Neural cell (in vitro differentiated cells): ENCODE data around the gene RUNX1. TPM values are rescaled to one million over a fixed set of nuclear protein-coding genes. Genes with fewer than 3 reads are reported as not detected.

Experiments
- H2AFZ ChIP-seq: fragments of 200-600, 300-800 bp; sonication (generic), shearing (Covaris generic); 2 replicates; pipeline ENCODE4 v1.6.0; 2014; ENCODE audit warnings: low read depth, mild to moderate bottlenecking, antibody characterized with exemption, low read length, moderate library complexity
- H3F3A ChIP-seq: fragments of 200-600 bp; shearing (Covaris generic); 2 replicates; pipeline ENCODE4 v1.6.1; 2016; ENCODE audit warnings: mild to moderate bottlenecking, moderate library complexity, mixed read lengths, antibody characterized with exemption, low read length; ENCODE audit not compliant: insufficient read depth, poor library complexity, severe bottlenecking
- H3K27ac ChIP-seq: fragments of 200-600, 300-800 bp; sonication (generic), shearing (Covaris generic); 2 replicates; pipeline ENCODE4 v1.5.1; 2014; ENCODE audit warnings: mild to moderate bottlenecking, low read length, moderate library complexity
- H3K27me3 ChIP-seq: fragments of 300-800, 200-600 bp; sonication (generic), shearing (Covaris generic); 2 replicates; pipeline ENCODE4 v1.6.0; 2014; ENCODE audit warnings: mild to moderate bottlenecking, low read depth, low read length, moderate library complexity; ENCODE audit not compliant: insufficient read depth
- H3K36me3 ChIP-seq: fragments of 300-800, 200-600 bp; sonication (generic), shearing (Covaris generic); 2 replicates; pipeline ENCODE4 v1.5.1; 2014; ENCODE audit warnings: mild to moderate bottlenecking, antibody characterized with exemption, low read length, moderate library complexity; ENCODE audit not compliant: insufficient read depth
- H3K4me2 ChIP-seq: fragments of 300-800, 200-600 bp; sonication (generic), shearing (Covaris generic); 2 replicates; pipeline ENCODE4 v1.6.0; 2014; ENCODE audit warnings: mild to moderate bottlenecking, low read length
- H3K4me3 ChIP-seq: fragments of 300-800, 200-600 bp; sonication (generic), shearing (Covaris generic); 2 replicates; pipeline ENCODE4 v1.5.1; 2014; ENCODE audit warnings: mild to moderate bottlenecking, low read length, moderate library complexity
- H3K79me2 ChIP-seq: fragments of 200-600 bp; shearing (Covaris generic); replicated peaks from 2 replicates; pipeline ENCODE4 v1.6.0; 2014; ENCODE audit warnings: mild to moderate bottlenecking, low read length, moderate library complexity; ENCODE audit not compliant: insufficient read depth
- H3K9ac ChIP-seq: fragments of 300-800, 200-600 bp; sonication (generic), shearing (Covaris generic); 2 replicates; pipeline ENCODE4 v1.6.1; 2016; ENCODE audit warnings: mild to moderate bottlenecking, low read length, mixed read lengths
- H3K9me2 ChIP-seq: fragments of 200-600 bp; shearing (Covaris generic); 2 replicates; pipeline ENCODE4 v1.6.1; 2016; ENCODE audit warnings: mild to moderate bottlenecking, low read length, mixed read lengths; ENCODE audit not compliant: insufficient read depth
- H3K9me3 ChIP-seq: fragments of 200-600, 300-800 bp; sonication (generic), shearing (Covaris generic); 2 replicates; pipeline ENCODE4 v1.6.1; 2016; ENCODE audit warnings: mild to moderate bottlenecking, mixed run types, low read length, moderate library complexity, mixed read lengths
- H4K20me1 ChIP-seq: fragments of 200-600 bp; shearing (Covaris generic); 2 replicates; pipeline ENCODE4 v1.6.1; 2016; ENCODE audit warnings: mild to moderate bottlenecking, mixed run types; ENCODE audit not compliant: insufficient read depth
- EP300 ChIP-seq: fragments of 450-650 bp; conservative IDR thresholded peaks from 2 replicates; pipeline ENCODE4 v1.6.1; 2014; ENCODE audit warnings: antibody characterized with exemption, mild to moderate bottlenecking, moderate library complexity; ENCODE audit not compliant: poor library complexity, severe bottlenecking
- EZH2 ChIP-seq: fragments of 200-600, 300-800 bp; shearing (Covaris generic), sonication (generic); IDR thresholded peaks from 2 replicates; pipeline ENCODE4 v1.6.1; 2014; ENCODE audit warnings: antibody characterized with exemption, low read length, borderline replicate concordance, mild to moderate bottlenecking; ENCODE audit not compliant: insufficient read depth, poor library complexity, severe bottlenecking
- MXI1 ChIP-seq: fragments of 450-650 bp; conservative IDR thresholded peaks from 2 replicates; pipeline ENCODE4 v1.6.1; 2014; ENCODE audit warnings: antibody characterized with exemption, mild to moderate bottlenecking; ENCODE audit not compliant: poor library complexity, severe bottlenecking
- POLR2AphosphoS5 ChIP-seq: IDR thresholded peaks from 2 replicates; pipeline ENCODE4 v1.6.1; 2012
- RAD21 ChIP-seq: fragments of 450-650 bp; conservative IDR thresholded peaks from 2 replicates; pipeline ENCODE4 v1.6.1; 2014; ENCODE audit warnings: antibody characterized with exemption, mild to moderate bottlenecking, moderate library complexity
- REST ChIP-seq: IDR thresholded peaks from 2 replicates; pipeline ENCODE4 v1.6.1; 2012; ENCODE audit warnings: borderline replicate concordance
- SMC3 ChIP-seq: fragments of 450-650 bp; conservative IDR thresholded peaks from 2 replicates; pipeline ENCODE4 v1.6.1; 2014; ENCODE audit warnings: antibody characterized with exemption, mild to moderate bottlenecking, moderate library complexity; ENCODE audit not compliant: poor library complexity
- TAF1 ChIP-seq: IDR thresholded peaks from 2 replicates; pipeline ENCODE4 v1.6.1; 2012; ENCODE audit warnings: low read depth
- polyA plus RNA-seq: library from polyadenylated mRNA; depleted of rRNA; stranded (reverse); fragments of >200 nt; gene quantifications from 2 replicates; pipeline ENCODE4 v1.2.3, GENCODE V29; 2014
- TF ChIP-seq, protein P1 (sequence below): fragments of 450-650 bp; IDR thresholded peaks from 2 replicates; pipeline ENCODE4 v1.5.1; 2014; ENCODE audit warnings: antibody characterized with exemption, mild to moderate bottlenecking, moderate library complexity; ENCODE audit not compliant: poor library complexity, severe bottlenecking

Gene RUNX1
- polyA plus RNA-seq, 1 donor from 2014 or later: not detected

DNA sequence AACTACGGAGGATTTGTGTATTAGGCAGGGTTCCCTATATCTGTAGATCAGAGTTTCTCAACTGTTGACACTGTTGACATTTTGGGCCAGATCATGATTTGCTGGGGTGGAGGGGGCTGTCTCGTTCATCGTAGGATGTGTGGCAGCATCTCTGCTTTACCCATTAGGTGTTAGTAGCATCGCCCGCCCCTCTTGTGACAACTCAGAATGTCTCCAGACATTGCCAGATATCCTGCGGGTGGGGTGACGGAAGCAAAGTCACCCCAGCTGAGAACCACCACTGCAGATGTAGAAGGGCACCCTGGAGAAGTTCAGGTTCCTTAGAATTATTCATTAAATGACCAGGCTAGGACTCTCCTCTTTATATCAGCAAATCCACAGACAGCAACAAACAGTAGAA, 254.4 kb downstream of the RUNX1 start:
- no peak overlapping the region for H3K4me3 ChIP-seq
- H3K27ac ChIP-seq: no peak overlapping the region
- no peaks in the 10 kb centered on the region for H3K9me2 ChIP-seq
- H3K79me2 ChIP-seq: no peaks in the 10 kb centered on the region
- H3K9me3 ChIP-seq: no peaks in the 10 kb centered on the region
- TF ChIP-seq, protein P1, sequence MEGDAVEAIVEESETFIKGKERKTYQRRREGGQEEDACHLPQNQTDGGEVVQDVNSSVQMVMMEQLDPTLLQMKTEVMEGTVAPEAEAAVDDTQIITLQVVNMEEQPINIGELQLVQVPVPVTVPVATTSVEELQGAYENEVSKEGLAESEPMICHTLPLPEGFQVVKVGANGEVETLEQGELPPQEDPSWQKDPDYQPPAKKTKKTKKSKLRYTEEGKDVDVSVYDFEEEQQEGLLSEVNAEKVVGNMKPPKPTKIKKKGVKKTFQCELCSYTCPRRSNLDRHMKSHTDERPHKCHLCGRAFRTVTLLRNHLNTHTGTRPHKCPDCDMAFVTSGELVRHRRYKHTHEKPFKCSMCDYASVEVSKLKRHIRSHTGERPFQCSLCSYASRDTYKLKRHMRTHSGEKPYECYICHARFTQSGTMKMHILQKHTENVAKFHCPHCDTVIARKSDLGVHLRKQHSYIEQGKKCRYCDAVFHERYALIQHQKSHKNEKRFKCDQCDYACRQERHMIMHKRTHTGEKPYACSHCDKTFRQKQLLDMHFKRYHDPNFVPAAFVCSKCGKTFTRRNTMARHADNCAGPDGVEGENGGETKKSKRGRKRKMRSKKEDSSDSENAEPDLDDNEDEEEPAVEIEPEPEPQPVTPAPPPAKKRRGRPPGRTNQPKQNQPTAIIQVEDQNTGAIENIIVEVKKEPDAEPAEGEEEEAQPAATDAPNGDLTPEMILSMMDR: no peak
- TF ChIP-seq EZH2 (no peak), TAF1 (no peak)
- no peak overlapping the region for H3K9ac ChIP-seq
- no peaks in the 10 kb centered on the region for H3K36me3 ChIP-seq
- H2AFZ ChIP-seq: no peak overlapping the region
- H3F3A ChIP-seq: no peaks in the 10 kb centered on the region
- H3K4me2 ChIP-seq: no peak overlapping the region
- no peaks in the 10 kb centered on the region for H3K27me3 ChIP-seq
- H4K20me1 ChIP-seq: no peaks in the 10 kb centered on the region

DNA sequence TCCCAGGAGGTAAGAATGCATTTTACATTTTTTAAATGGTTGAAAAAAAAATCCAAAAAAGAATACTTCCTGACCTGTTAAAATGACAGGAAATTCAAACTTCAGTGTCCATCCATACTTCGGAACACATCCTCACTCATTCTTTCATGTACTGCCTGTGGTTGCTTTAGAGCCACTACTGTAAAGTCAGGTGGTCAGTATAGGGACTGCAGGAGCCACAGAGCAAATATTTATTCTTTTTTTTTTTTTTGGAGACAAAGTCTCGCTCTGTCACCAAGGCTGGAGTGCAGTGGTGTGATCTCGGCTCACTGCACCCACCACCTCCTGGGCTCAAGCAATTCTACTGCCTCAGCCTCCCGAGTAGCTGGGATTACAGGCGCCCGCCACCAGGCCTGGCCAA, 255.6 kb downstream of the RUNX1 start:
- no peak overlapping the region for H2AFZ ChIP-seq
- H3K36me3 ChIP-seq: no peaks in the 10 kb centered on the region
- H3K9me2 ChIP-seq: no peaks in the 10 kb centered on the region
- no peaks in the 10 kb centered on the region for H3K9me3 ChIP-seq
- H4K20me1 ChIP-seq: no peaks in the 10 kb centered on the region
- H3K4me3 ChIP-seq: no peak overlapping the region
- H3K79me2 ChIP-seq: no peaks in the 10 kb centered on the region
- H3K27me3 ChIP-seq: no peaks in the 10 kb centered on the region
- H3F3A ChIP-seq: no peaks in the 10 kb centered on the region
- TF ChIP-seq EZH2: no peak
- no peak for TF ChIP-seq MXI1
- no peak for TF ChIP-seq SMC3
- TF ChIP-seq REST: no peak
- no peak for TF ChIP-seq TAF1
- TF ChIP-seq, protein P1: no peak
- no peak for TF ChIP-seq EP300
- no peak for TF ChIP-seq POLR2AphosphoS5
- no peak for TF ChIP-seq RAD21
- no peak overlapping the region for H3K4me2 ChIP-seq
- no peak overlapping the region for H3K9ac ChIP-seq
- no peak overlapping the region for H3K27ac ChIP-seq
